ENCODE measurements around the gene RHOF.

The RHOF gene

GRCh38 chr12:121786440-121786825 is 7.1 kb downstream of the RHOF start:
- H3K4me1 ChIP-seq (ENCODE audit: control insufficient read depth in 1 of 2, insufficient read depth in 2 of 2, low read length in 2 of 2): peaks cover 4 to 8% of the 10 kb centered on the region in 2 experiments
- peaks cover 3% of the 10 kb centered on the region for H3K9me3 ChIP-seq (ENCODE audit: insufficient read depth, low read depth, low read length)
- H3K4ac ChIP-seq (ENCODE audit: low read depth, low read length): no peak overlapping the region
- H3K79me1 ChIP-seq (ENCODE audit: low read length): no peaks in the 10 kb centered on the region
- H2BK120ac ChIP-seq (ENCODE audit: insufficient read depth, low read length, poor library complexity): no peak overlapping the region
- no peaks in the 10 kb centered on the region for H3K79me2 ChIP-seq (ENCODE audit: control insufficient read depth, insufficient read depth, low read length, poor library complexity)
- no peak overlapping the region for H3K4me3 ChIP-seq (ENCODE audit: low read depth, low read length)
- no peak overlapping the region for H2BK5ac ChIP-seq (ENCODE audit: low read depth, low read length, poor library complexity)
- no peak overlapping the region for H2BK12ac ChIP-seq (ENCODE audit: low read length)
- no peaks in the 10 kb centered on the region for H3K27me3 ChIP-seq (ENCODE audit: insufficient read depth, low read length)
- no peak overlapping the region for H3K4me2 ChIP-seq (ENCODE audit: low read length)
- H3K36me3 ChIP-seq (ENCODE audit: control insufficient read depth in 1 of 2, insufficient read depth in 2 of 2, low read length in 2 of 2): no peaks in the 10 kb centered on the region
- H4K8ac ChIP-seq (ENCODE audit: low read depth, low read length): no peak overlapping the region
- H3K9ac ChIP-seq (ENCODE audit: low read length): no peak overlapping the region
- no peak overlapping the region for H4K12ac ChIP-seq (ENCODE audit: low read depth, low read length)
- H3K18ac ChIP-seq (ENCODE audit: low read length): no peak overlapping the region
- H2AFZ ChIP-seq (ENCODE audit: insufficient read depth, low read length, poor library complexity): no peak overlapping the region
- H4K91ac ChIP-seq (ENCODE audit: low read depth, low read length): no peak overlapping the region
- H3K23ac ChIP-seq (ENCODE audit: low read length): no peak overlapping the region
- peak; percentile 97 to 98 for DNase-seq
- WGBS (ENCODE audit: extremely low coverage, insufficient coverage, insufficient read length): no CpG with 5 or more reads among the region's 6 CpGs
- H2AK5ac ChIP-seq (ENCODE audit: low read length): no peak overlapping the region
- no peak overlapping the region for H3K27ac ChIP-seq (ENCODE audit: low read depth, low read length)
- no peak overlapping the region for H3K14ac ChIP-seq (ENCODE audit: low read length)

GRCh38 chr12:121784460-121784859 is 9.0 kb downstream of the RHOF start:
- no peak overlapping the region for H4K8ac ChIP-seq (ENCODE audit: low read depth, low read length)
- no peak overlapping the region for H3K4ac ChIP-seq (ENCODE audit: low read depth, low read length)
- no CpG with 5 or more reads among the region's 6 CpGs for WGBS (ENCODE audit: extremely low coverage, insufficient coverage, insufficient read length)

GRCh38 chr12:121783766-121784165 is 9.7 kb downstream of the RHOF start:
- peaks cover 0 to 3% of the 10 kb centered on the region in 2 experiments for H3K4me1 ChIP-seq (ENCODE audit: control insufficient read depth in 1 of 2, insufficient read depth in 2 of 2, low read length in 2 of 2)
- H2BK12ac ChIP-seq (ENCODE audit: low read length): no peak overlapping the region
- no peak overlapping the region for H2BK5ac ChIP-seq (ENCODE audit: low read depth, low read length, poor library complexity)
- no peak overlapping the region for H4K91ac ChIP-seq (ENCODE audit: low read depth, low read length)
- H3K79me2 ChIP-seq (ENCODE audit: control insufficient read depth, insufficient read depth, low read length, poor library complexity): no peaks in the 10 kb centered on the region
- H4K8ac ChIP-seq (ENCODE audit: low read depth, low read length): no peak overlapping the region
- no peak overlapping the region for H2AK5ac ChIP-seq (ENCODE audit: low read length)
- no peak overlapping the region for H4K12ac ChIP-seq (ENCODE audit: low read depth, low read length)
- no peak overlapping the region for H2AFZ ChIP-seq (ENCODE audit: insufficient read depth, low read length, poor library complexity)
- no peak overlapping the region for H3K9ac ChIP-seq (ENCODE audit: low read length)
- WGBS (ENCODE audit: extremely low coverage, insufficient coverage, insufficient read length): no CpG with 5 or more reads among the region's 6 CpGs
- no peak overlapping the region for H3K4me2 ChIP-seq (ENCODE audit: low read length)
- H3K9me3 ChIP-seq (ENCODE audit: insufficient read depth, low read depth, low read length): peaks cover 3% of the 10 kb centered on the region
- H3K23ac ChIP-seq (ENCODE audit: low read length): no peak overlapping the region
- no peaks in the 10 kb centered on the region for H3K79me1 ChIP-seq (ENCODE audit: low read length)
- no peak overlapping the region for H3K27ac ChIP-seq (ENCODE audit: low read depth, low read length)
- H3K4me3 ChIP-seq (ENCODE audit: low read depth, low read length): no peak overlapping the region
- no peak overlapping the region for H3K14ac ChIP-seq (ENCODE audit: low read length)
- no peaks in the 10 kb centered on the region for H3K27me3 ChIP-seq (ENCODE audit: insufficient read depth, low read length)
- no peak overlapping the region for H2BK120ac ChIP-seq (ENCODE audit: insufficient read depth, low read length, poor library complexity)
- H3K36me3 ChIP-seq (ENCODE audit: control insufficient read depth in 1 of 2, insufficient read depth in 2 of 2, low read length in 2 of 2): peaks cover 7 to 12% of the 10 kb centered on the region in 2 experiments
- H3K18ac ChIP-seq (ENCODE audit: low read length): no peak overlapping the region
- DNase-seq: no peak
- no peak overlapping the region for H3K4ac ChIP-seq (ENCODE audit: low read depth, low read length)

More at GRCh38 chr12:121784460-121784859, 9.0 kb downstream of the RHOF start:
- H3K18ac ChIP-seq (ENCODE audit: low read length): no peak overlapping the region
- no peak overlapping the region for H2AFZ ChIP-seq (ENCODE audit: insufficient read depth, low read length, poor library complexity)
- peaks cover 0 to 3% of the 10 kb centered on the region in 2 experiments for H3K4me1 ChIP-seq (ENCODE audit: control insufficient read depth in 1 of 2, insufficient read depth in 2 of 2, low read length in 2 of 2)
- no peak overlapping the region for H2BK120ac ChIP-seq (ENCODE audit: insufficient read depth, low read length, poor library complexity)
- no peak overlapping the region for H2BK12ac ChIP-seq (ENCODE audit: low read length)
- H3K79me2 ChIP-seq (ENCODE audit: control insufficient read depth, insufficient read depth, low read length, poor library complexity): no peaks in the 10 kb centered on the region
- no peaks in the 10 kb centered on the region for H3K27me3 ChIP-seq (ENCODE audit: insufficient read depth, low read length)
- H4K12ac ChIP-seq (ENCODE audit: low read depth, low read length): no peak overlapping the region
- no peaks in the 10 kb centered on the region for H3K79me1 ChIP-seq (ENCODE audit: low read length)
- no peak overlapping the region for H3K23ac ChIP-seq (ENCODE audit: low read length)
- H3K4me2 ChIP-seq (ENCODE audit: low read length): no peak overlapping the region
- H3K27ac ChIP-seq (ENCODE audit: low read depth, low read length): no peak overlapping the region
- no peak overlapping the region for H3K14ac ChIP-seq (ENCODE audit: low read length)
- peaks cover 2 to 9% of the 10 kb centered on the region in 2 experiments for H3K36me3 ChIP-seq (ENCODE audit: control insufficient read depth in 1 of 2, insufficient read depth in 2 of 2, low read length in 2 of 2)
- no peak overlapping the region for H2AK5ac ChIP-seq (ENCODE audit: low read length)
- H3K9me3 ChIP-seq (ENCODE audit: insufficient read depth, low read depth, low read length): peaks cover 3% of the 10 kb centered on the region
- no peak overlapping the region for H2BK5ac ChIP-seq (ENCODE audit: low read depth, low read length, poor library complexity)
- peak; percentile 63 to 78 for DNase-seq
- H4K91ac ChIP-seq (ENCODE audit: low read depth, low read length): no peak overlapping the region
- H3K4me3 ChIP-seq (ENCODE audit: low read depth, low read length): no peak overlapping the region
- H3K9ac ChIP-seq (ENCODE audit: low read length): no peak overlapping the region

- H2AFZ ChIP-seq (ENCODE audit: insufficient read depth, low read length, poor library complexity): no peak overlapping the region
- H3K9ac ChIP-seq (ENCODE audit: low read length): no peak overlapping the region
- no peak overlapping the region for H4K12ac ChIP-seq (ENCODE audit: low read depth, low read length)
- no peak overlapping the region for H4K8ac ChIP-seq (ENCODE audit: low read depth, low read length)
- no peak overlapping the region for H2BK120ac ChIP-seq (ENCODE audit: insufficient read depth, low read length, poor library complexity)
- no peak overlapping the region for H2BK5ac ChIP-seq (ENCODE audit: low read depth, low read length, poor library complexity)
- H2BK12ac ChIP-seq (ENCODE audit: low read length): no peak overlapping the region
- no peaks in the 10 kb centered on the region for H3K79me1 ChIP-seq (ENCODE audit: low read length)
- H3K27me3 ChIP-seq (ENCODE audit: insufficient read depth, low read length): no peaks in the 10 kb centered on the region
- peaks cover 0 to 3% of the 10 kb centered on the region in 2 experiments for H3K4me1 ChIP-seq (ENCODE audit: control insufficient read depth in 1 of 2, insufficient read depth in 2 of 2, low read length in 2 of 2)
- no peak overlapping the region for H4K91ac ChIP-seq (ENCODE audit: low read depth, low read length)
- WGBS (ENCODE audit: extremely low coverage, insufficient coverage, insufficient read length): no CpG with 5 or more reads among the region's 14 CpGs
- H3K27ac ChIP-seq (ENCODE audit: low read depth, low read length): no peak overlapping the region
- no peak overlapping the region for H3K18ac ChIP-seq (ENCODE audit: low read length)
- H2AK5ac ChIP-seq (ENCODE audit: low read length): no peak overlapping the region
- no peak overlapping the region for H3K4me3 ChIP-seq (ENCODE audit: low read depth, low read length)
- peaks cover 8 to 15% of the 10 kb centered on the region in 2 experiments for H3K36me3 ChIP-seq (ENCODE audit: control insufficient read depth in 1 of 2, insufficient read depth in 2 of 2, low read length in 2 of 2)
- H3K4me2 ChIP-seq (ENCODE audit: low read length): no peak overlapping the region
- H3K9me3 ChIP-seq (ENCODE audit: insufficient read depth, low read depth, low read length): peaks cover 4% of the 10 kb centered on the region
- no peak overlapping the region for H3K23ac ChIP-seq (ENCODE audit: low read length)
- no peak overlapping the region for H3K4ac ChIP-seq (ENCODE audit: low read depth, low read length)
- H3K14ac ChIP-seq (ENCODE audit: low read length): no peak overlapping the region
- H3K79me2 ChIP-seq (ENCODE audit: control insufficient read depth, insufficient read depth, low read length, poor library complexity): no peaks in the 10 kb centered on the region
- DNase-seq: no peak
Observed at GRCh38 chr12:121781998-121782979, 11.2 kb downstream of the RHOF start.

All from trophoblast cell (in vitro differentiated cells and primary cell).